HEK293 (cell line): ENCODE data around the gene GPHB5.

ENCODE experiments used
- ATF2 ChIP-seq: fragments of 450-650 bp; formaldehyde crosslinking; IDR thresholded peaks from 2 replicates; pipeline ENCODE4 v1.5.1; 2016; ENCODE audit warnings: missing biosample characterization, missing genetic modification characterization, low read depth
- CTCF ChIP-seq: fragments of 450-650 bp; formaldehyde crosslinking; IDR thresholded peaks from 2 replicates; pipeline ENCODE4 v1.5.1; 2016; ENCODE audit warnings: missing biosample characterization, missing genetic modification characterization

- no peak for TF ChIP-seq CTCF (tag by site-specific recombination)
- no peak for TF ChIP-seq ATF2 (tag by site-specific recombination)
Observed at GRCh38 chr14:63344336-63344735, 25.6 kb upstream of the GPHB5 start.
